Measurements from ENCODE around the gene FRK.
"Not testable (repeated sequence)": the region's sequence is repeated elsewhere in the genome, so short reads cannot be mapped to it uniquely, and the experiment has no call there.

Gene FRK

GRCh38 chr6:116074732-116075390 lies 14.2 kb upstream of the FRK start:
- no peak for DNase-seq (ENCODE audit: low read depth)

- peak; percentile 74 for DNase-seq (ENCODE audit: low read depth)
Measured at GRCh38 chr6:116073765-116074440, 13.2 kb upstream of the FRK start.

GRCh38 chr6:116072368-116072767 lies 11.7 kb upstream of the FRK start:
- DNase-seq (ENCODE audit: low read depth) = peak; percentile 54

- DNase-seq (ENCODE audit: low read depth) = no peak
Measured at GRCh38 chr6:116070616-116071389, 10.1 kb upstream of the FRK start.

GRCh38 chr6:116070101-116070500 lies 9.4 kb upstream of the FRK start:
- no peak for DNase-seq (ENCODE audit: low read depth)

- peak; percentile 4 for DNase-seq (ENCODE audit: low read depth)
Measured at GRCh38 chr6:116066789-116067188, 6.1 kb upstream of the FRK start.

GRCh38 chr6:116064666-116065065 lies 4.0 kb upstream of the FRK start:
- DNase-seq (ENCODE audit: low read depth) = peak; percentile 47

GRCh38 chr6:116062496-116062895 lies 1.8 kb upstream of the FRK start:
- DNase-seq (ENCODE audit: low read depth) = no peak

GRCh38 chr6:116059713-116060571 lies 749 bp downstream of the FRK start:
- DNase-seq (ENCODE audit: low read depth) = no peak

GRCh38 chr6:116057766-116058165 lies 2.9 kb downstream of the FRK start:
- no peak for DNase-seq (ENCODE audit: low read depth)

- DNase-seq (ENCODE audit: low read depth) = no peak
Measured at GRCh38 chr6:116055513-116055912, 5.2 kb downstream of the FRK start.

- no peak for DNase-seq (ENCODE audit: low read depth)
Measured at GRCh38 chr6:116051244-116051643, 9.4 kb downstream of the FRK start.

- DNase-seq (ENCODE audit: low read depth) = no peak
Measured at GRCh38 chr6:116050737-116051136, 10.0 kb downstream of the FRK start.

- no peak for DNase-seq (ENCODE audit: low read depth)
Measured at GRCh38 chr6:116049321-116049720, 11.4 kb downstream of the FRK start.

GRCh38 chr6:116047173-116047933 lies 13.3 kb downstream of the FRK start:
- no peak for DNase-seq (ENCODE audit: low read depth)

- no peak for DNase-seq (ENCODE audit: low read depth)
Measured at GRCh38 chr6:116046737-116047136, 14.0 kb downstream of the FRK start.

- DNase-seq (ENCODE audit: low read depth) = not testable (repeated sequence)
Measured at GRCh38 chr6:116046272-116046671, 14.4 kb downstream of the FRK start.

GRCh38 chr6:116041934-116042333 lies 18.8 kb downstream of the FRK start:
- DNase-seq (ENCODE audit: low read depth) = no peak

- DNase-seq (ENCODE audit: low read depth) = no peak
Measured at GRCh38 chr6:116040993-116041392, 19.7 kb downstream of the FRK start.

- DNase-seq (ENCODE audit: low read depth) = no peak
Measured at GRCh38 chr6:116036885-116037284, 23.8 kb downstream of the FRK start.

- no peak for DNase-seq (ENCODE audit: low read depth)
Measured at GRCh38 chr6:116036075-116036773, 24.5 kb downstream of the FRK start.

All from amniotic epithelial cell (primary cell).